ENCODE data around the gene CCDC93.

DNA sequence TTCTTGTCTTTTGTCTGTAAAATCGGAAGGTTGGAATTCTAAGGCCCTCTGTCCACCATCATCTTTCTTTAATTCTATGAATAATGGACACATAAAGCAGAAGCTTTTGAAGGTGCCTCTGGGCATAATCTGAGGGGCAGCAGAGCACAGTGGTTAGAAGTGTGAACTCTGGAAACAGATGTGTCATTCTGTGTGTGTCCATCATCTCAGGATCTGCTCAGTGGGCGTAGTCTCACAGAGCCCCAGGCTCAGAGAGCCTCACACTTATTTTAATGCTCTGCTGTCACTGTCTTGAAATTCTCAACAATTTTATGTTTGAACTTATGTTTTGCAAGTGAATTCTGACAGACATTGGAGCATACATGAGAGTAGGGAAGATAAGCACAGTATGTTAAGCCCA lies 31.0 kb upstream of the CCDC93 start:
- TF ChIP-seq POLR2A (IDR thresholded peaks at IDR 0.05; ENCODE audit: low read depth, low read length) = no peak
- TF ChIP-seq, protein P1, sequence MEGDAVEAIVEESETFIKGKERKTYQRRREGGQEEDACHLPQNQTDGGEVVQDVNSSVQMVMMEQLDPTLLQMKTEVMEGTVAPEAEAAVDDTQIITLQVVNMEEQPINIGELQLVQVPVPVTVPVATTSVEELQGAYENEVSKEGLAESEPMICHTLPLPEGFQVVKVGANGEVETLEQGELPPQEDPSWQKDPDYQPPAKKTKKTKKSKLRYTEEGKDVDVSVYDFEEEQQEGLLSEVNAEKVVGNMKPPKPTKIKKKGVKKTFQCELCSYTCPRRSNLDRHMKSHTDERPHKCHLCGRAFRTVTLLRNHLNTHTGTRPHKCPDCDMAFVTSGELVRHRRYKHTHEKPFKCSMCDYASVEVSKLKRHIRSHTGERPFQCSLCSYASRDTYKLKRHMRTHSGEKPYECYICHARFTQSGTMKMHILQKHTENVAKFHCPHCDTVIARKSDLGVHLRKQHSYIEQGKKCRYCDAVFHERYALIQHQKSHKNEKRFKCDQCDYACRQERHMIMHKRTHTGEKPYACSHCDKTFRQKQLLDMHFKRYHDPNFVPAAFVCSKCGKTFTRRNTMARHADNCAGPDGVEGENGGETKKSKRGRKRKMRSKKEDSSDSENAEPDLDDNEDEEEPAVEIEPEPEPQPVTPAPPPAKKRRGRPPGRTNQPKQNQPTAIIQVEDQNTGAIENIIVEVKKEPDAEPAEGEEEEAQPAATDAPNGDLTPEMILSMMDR (IDR thresholded peaks at IDR 0.05 in 2 of 3, conservative IDR thresholded peaks at IDR 0.05 in 1 of 3; ENCODE audit: control insufficient read depth in 2 of 3, extremely low read depth in 1 of 3, insufficient read depth in 1 of 3, low read depth in 3 of 3, low read length in 3 of 3) = no peak
- TF ChIP-seq CBFB (IDR thresholded peaks at IDR 0.05; ENCODE audit: low read depth) = no peak
- TF ChIP-seq, protein P2, sequence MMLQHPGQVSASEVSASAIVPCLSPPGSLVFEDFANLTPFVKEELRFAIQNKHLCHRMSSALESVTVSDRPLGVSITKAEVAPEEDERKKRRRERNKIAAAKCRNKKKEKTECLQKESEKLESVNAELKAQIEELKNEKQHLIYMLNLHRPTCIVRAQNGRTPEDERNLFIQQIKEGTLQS (IDR thresholded peaks at IDR 0.05; ENCODE audit: borderline replicate concordance, extremely low read depth, low read depth, low read length) = no peak

Data from GM12878 (cell line).